Esophagus squamous epithelium (tissue), 5 donors: ENCODE results near the gene CD53. TPM values are rescaled to one million over a fixed set of nuclear protein-coding genes. Genes with fewer than 3 reads are reported as not detected.

ENCODE experiments used
- DNase-seq: peaks from one replicate; lab custom pipeline; 2025; lab: John Stamatoyannopoulos, UW
- H3K27ac ChIP-seq, 4 donors: fragments of 200-600 bp; sonication (generic); one replicate each; pipeline ENCODE4 v1.5.1; 2016 to 2019; ENCODE audit warnings: mild to moderate bottlenecking in 1 of 4
- H3K27me3 ChIP-seq, 4 donors: fragments of 200-600 bp; sonication (generic); 1 replicate in 3 of 4; 2 replicates in 1 of 4; pipeline versions ENCODE4 v1.5.1 to v1.6.0; 2017 to 2021; ENCODE audit warnings: antibody characterized with exemption in 1 of 4
- H3K36me3 ChIP-seq, 3 donors: fragments of 200-600 bp; sonication (generic); one replicate each; pipeline ENCODE4 v1.5.1; 2016 to 2019
- H3K4me1 ChIP-seq, 3 donors: fragments of 200-600 bp; sonication (generic); one replicate each; pipeline ENCODE4 v1.5.1; 2017 to 2019
- H3K4me3 ChIP-seq, 4 donors: fragments of 200-600 bp; sonication (generic); 1 replicate in 3 of 4; 2 replicates in 1 of 4; pipeline ENCODE4 v1.5.1; 2016 to 2019; ENCODE audit warnings: mild to moderate bottlenecking in 2 of 4, moderate library complexity in 1 of 4
- H3K9me3 ChIP-seq, 3 donors: fragments of 200-600 bp; sonication (generic); one replicate each; pipeline ENCODE4 v1.5.1; 2016 to 2019
- POLR2A ChIP-seq, 4 donors: fragments of 450-650 bp; IDR thresholded peaks; one replicate each; pipeline ENCODE4 v1.6.1; 2017; ENCODE audit warnings: antibody characterized with exemption in 4 of 4, mild to moderate bottlenecking in 4 of 4, moderate library complexity in 3 of 4
- WGBS, 2 donors: methylation state at CpG; one replicate each; pipeline ENCODE4 v1.1.5; 2018; 5-methylcytosine and 5-hydroxymethylcytosine counted together
- intact Hi-C: fragments of 100-400 bp; cut with DNase I; formaldehyde crosslinking; loops from one replicate; pipeline ENCODE4 v1.15.0; 2022
- total RNA-seq, 4 donors: library from RNA; depleted of rRNA; stranded (reverse); fragments of >200 nt; gene quantifications; one replicate each; pipeline ENCODE4 v1.1.0, GENCODE V29; 2016
- TF ChIP-seq, protein P1 (sequence below), 6 experiments: fragments of 450-650 bp in 4 of 6; fragments of 200-600 bp in 2 of 6; sonication (generic) in 2 of 6; IDR thresholded peaks; one replicate each; pipeline ENCODE4 v1.5.1; 2016 to 2019; ENCODE audit warnings: antibody characterized with exemption in 6 of 6, mild to moderate bottlenecking in 4 of 6, moderate library complexity in 4 of 6
- donor health status: DM: yes; HTN: yes; CAD: no.

The CD53 gene
- total RNA-seq, 4 donors from 2014 or later, result 6.6 to 31.1 (median 17.7) TPM

DNA sequence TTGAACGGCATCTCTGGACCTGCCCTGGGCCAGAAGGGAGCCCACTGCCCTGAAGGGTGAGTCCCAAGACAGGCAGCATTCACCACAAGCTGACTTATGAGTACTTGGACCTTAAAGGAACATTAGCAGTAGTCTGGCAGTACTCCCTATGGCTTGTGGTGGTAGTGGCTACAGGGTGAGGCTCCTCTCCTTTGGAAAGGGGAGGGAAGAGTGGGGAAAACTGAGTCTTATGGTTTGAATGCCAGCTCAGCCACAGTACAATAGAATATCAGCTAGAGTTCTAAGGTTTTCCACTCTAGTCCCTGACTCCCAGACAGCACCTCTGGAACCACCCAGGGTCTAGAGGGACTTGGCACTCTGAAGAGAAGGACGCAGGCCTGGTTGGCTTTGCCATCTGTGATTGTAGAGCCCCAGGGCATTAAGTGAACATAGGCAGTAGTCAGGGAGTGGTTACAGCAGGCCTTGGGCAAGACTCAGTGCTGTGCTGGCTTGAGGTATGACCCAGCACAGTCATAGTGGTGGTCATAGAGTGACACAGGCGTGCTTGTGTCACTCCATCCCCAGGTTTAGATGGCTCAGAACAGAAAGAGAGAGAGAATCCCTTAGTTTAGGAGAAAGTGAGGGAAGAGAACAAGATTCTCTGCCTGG, 31.0 kb downstream of the CD53 start:
- 59 to 63% methylated on average over 3 of the region's 3 CpGs for WGBS, 2 donors
- intact Hi-C loops, result no loop called here
- no peaks in the 10 kb centered on the region for H3K27me3 ChIP-seq
- no peak for TF ChIP-seq POLR2A (IDR thresholded peaks at IDR 0.05)
- TF ChIP-seq, protein P1, sequence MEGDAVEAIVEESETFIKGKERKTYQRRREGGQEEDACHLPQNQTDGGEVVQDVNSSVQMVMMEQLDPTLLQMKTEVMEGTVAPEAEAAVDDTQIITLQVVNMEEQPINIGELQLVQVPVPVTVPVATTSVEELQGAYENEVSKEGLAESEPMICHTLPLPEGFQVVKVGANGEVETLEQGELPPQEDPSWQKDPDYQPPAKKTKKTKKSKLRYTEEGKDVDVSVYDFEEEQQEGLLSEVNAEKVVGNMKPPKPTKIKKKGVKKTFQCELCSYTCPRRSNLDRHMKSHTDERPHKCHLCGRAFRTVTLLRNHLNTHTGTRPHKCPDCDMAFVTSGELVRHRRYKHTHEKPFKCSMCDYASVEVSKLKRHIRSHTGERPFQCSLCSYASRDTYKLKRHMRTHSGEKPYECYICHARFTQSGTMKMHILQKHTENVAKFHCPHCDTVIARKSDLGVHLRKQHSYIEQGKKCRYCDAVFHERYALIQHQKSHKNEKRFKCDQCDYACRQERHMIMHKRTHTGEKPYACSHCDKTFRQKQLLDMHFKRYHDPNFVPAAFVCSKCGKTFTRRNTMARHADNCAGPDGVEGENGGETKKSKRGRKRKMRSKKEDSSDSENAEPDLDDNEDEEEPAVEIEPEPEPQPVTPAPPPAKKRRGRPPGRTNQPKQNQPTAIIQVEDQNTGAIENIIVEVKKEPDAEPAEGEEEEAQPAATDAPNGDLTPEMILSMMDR (IDR thresholded peaks at IDR 0.05), result no peak
- H3K4me1 ChIP-seq, result no peaks in the 10 kb centered on the region
- no peak overlapping the region for H3K4me3 ChIP-seq
- no peaks in the 10 kb centered on the region for H3K36me3 ChIP-seq
- H3K27ac ChIP-seq, result no peak overlapping the region
- no peak for DNase-seq
- no peaks in the 10 kb centered on the region for H3K9me3 ChIP-seq

DNA sequence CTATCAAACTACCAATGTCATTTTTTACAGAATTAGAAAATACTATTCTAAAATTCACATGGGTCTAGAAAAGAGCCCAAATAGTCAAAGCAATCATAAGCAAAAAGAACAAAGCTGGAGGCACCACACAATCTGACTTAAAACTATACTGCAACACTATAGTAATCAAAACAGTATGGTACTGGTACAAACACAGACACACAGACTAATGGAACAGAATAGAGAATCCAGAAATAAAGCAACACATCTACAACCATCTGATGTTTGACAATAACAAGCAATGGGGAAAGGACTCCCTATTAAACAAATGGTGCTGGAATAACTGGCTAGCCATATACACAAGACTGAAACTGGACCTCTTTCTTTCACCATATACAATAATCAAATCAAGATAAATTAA, 39.8 kb downstream of the CD53 start:
- no peak for DNase-seq
- no peaks in the 10 kb centered on the region for H3K36me3 ChIP-seq
- no peak overlapping the region for H3K27ac ChIP-seq
- H3K4me1 ChIP-seq, result no peaks in the 10 kb centered on the region
- peaks cover 0 to 5% (median 4%) of the 10 kb centered on the region in 3 donors for H3K9me3 ChIP-seq
- no peaks in the 10 kb centered on the region for H3K27me3 ChIP-seq
- no peak overlapping the region for H3K4me3 ChIP-seq
- intact Hi-C loops, result no loop called here
- TF ChIP-seq, protein P1 (IDR thresholded peaks at IDR 0.05), result no peak
- TF ChIP-seq POLR2A (IDR thresholded peaks at IDR 0.05), result no peak

DNA sequence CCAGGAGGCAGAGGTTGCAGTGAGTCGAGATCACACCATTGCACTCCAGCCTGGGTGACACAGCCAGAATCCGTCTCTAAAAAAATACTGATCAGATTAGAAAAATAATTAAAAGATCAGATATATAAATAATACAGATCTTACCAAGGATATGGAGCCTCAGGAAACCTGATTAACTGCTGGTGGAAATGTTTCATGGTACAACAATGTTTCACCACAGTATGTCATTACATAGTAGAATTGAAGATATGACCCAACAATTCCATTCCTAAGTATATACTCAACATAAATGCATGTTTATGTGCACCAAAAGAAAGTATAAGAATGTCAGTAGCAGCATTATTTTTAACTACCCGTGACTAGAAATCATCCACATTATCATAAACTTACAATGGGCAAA, 41.7 kb downstream of the CD53 start:
- no peaks in the 10 kb centered on the region for H3K36me3 ChIP-seq
- H3K9me3 ChIP-seq, result peaks cover 0 to 5% (median 4%) of the 10 kb centered on the region in 3 donors
- intact Hi-C loops, result no loop called here
- 81 to 83% methylated on average over 3 of the region's 3 CpGs for WGBS, 2 donors
- DNase-seq, result no peak
- no peak overlapping the region for H3K27ac ChIP-seq
- H3K4me3 ChIP-seq, result no peak overlapping the region
- TF ChIP-seq, protein P1 (IDR thresholded peaks at IDR 0.05), result no peak
- no peak for TF ChIP-seq POLR2A (IDR thresholded peaks at IDR 0.05)
- no peaks in the 10 kb centered on the region for H3K27me3 ChIP-seq
- no peaks in the 10 kb centered on the region for H3K4me1 ChIP-seq

DNA sequence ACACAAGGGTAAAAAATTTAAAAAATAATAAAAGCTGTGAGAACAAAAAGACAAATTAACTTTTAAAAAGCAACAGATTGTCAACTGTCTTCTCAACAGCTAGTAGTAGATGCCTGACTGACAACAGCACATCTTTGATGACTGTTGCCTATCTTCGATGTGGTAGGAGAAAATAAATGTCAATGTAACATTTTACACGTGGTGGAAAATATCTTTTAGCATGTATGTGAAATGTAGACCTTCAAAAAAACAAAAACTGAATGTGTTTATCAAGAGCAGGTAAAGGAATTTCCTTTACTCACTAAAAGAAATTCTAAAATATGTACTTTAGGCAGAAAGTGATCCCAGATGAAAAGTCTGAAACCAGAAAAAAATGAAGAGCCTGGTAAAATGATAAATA, 42.9 kb downstream of the CD53 start:
- H3K27ac ChIP-seq, result no peak overlapping the region
- no peak overlapping the region for H3K4me3 ChIP-seq
- no peak for DNase-seq
- H3K36me3 ChIP-seq, result no peaks in the 10 kb centered on the region
- WGBS, 2 donors, result 69 to 79% methylated on average over 2 of the region's 2 CpGs
- peaks cover 0 to 5% (median 4%) of the 10 kb centered on the region in 3 donors for H3K9me3 ChIP-seq
- no peaks in the 10 kb centered on the region for H3K27me3 ChIP-seq
- intact Hi-C loops, result no loop called here
- no peak for TF ChIP-seq POLR2A (IDR thresholded peaks at IDR 0.05)
- TF ChIP-seq, protein P1 (IDR thresholded peaks at IDR 0.05), result no peak
- H3K4me1 ChIP-seq, result no peaks in the 10 kb centered on the region

DNA sequence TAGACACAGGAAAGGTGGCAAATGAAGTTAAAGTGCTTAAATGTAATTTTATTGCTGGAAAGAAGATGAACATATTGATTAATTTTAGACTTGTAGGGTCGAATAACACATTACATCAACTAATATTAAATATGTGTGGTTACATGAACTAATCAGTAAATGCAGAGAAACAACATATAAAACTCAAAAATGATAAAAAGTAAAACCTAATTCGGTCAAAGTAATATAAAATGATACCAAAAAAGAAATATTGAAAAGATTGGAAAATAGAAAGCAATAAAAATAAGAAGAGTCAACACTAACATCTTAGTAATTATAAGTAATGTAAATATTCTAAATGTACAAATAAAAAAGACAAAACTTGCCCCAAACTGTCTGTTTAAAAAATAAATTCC, 43.3 kb downstream of the CD53 start:
- H3K36me3 ChIP-seq, result no peaks in the 10 kb centered on the region
- peaks cover 0 to 5% (median 4%) of the 10 kb centered on the region in 3 donors for H3K9me3 ChIP-seq
- DNase-seq, result no peak
- intact Hi-C loops, result no loop called here
- H3K27me3 ChIP-seq, result no peaks in the 10 kb centered on the region
- no peaks in the 10 kb centered on the region for H3K4me1 ChIP-seq
- 68 to 77% methylated on average over 2 of the region's 2 CpGs for WGBS, 2 donors
- no peak overlapping the region for H3K4me3 ChIP-seq
- TF ChIP-seq, protein P1 (IDR thresholded peaks at IDR 0.05), result no peak
- TF ChIP-seq POLR2A (IDR thresholded peaks at IDR 0.05), result no peak
- H3K27ac ChIP-seq, result no peak overlapping the region
